WTC11 (cell line): ENCODE measurements around the gene PHLDB1. TPM values are rescaled to one million over a fixed set of nuclear protein-coding genes. Genes with fewer than 3 reads are reported as not detected.

Source experiments
- ATAC-seq: fragments of 200-7000 bp; cut with Tn5 transposase; 2 replicates; pipeline ENCODE4 v1.10.0; 2021; ENCODE audit warnings: mild to moderate bottlenecking, moderate library complexity
- CTCF ChIA-PET: fragments of 300-600 bp; sonication (Branson Sonifier 250); formaldehyde crosslinking; loops from one replicate; lab custom pipeline; 2021; ENCODE audit warnings: antibody characterized with exemption; lab: Charles Lee
- POLR2A ChIA-PET: fragments of 350-600 bp; sonication (Branson Sonifier 250); formaldehyde crosslinking; loops from one replicate; lab custom pipeline; 2021; ENCODE audit warnings: antibody characterized with exemption; lab: Charles Lee
- DNase-seq: peaks from one replicate; pipeline ENCODE4 v3.0.0; 2021; ENCODE audit warnings: low spot score
- H3K27ac Mint-ChIP-seq: 2 replicates; pipeline ENCODE4 v1.8.0; 2021; ENCODE audit warnings: mixed read lengths
- H3K27me3 Mint-ChIP-seq: 2 replicates; pipeline ENCODE4 v1.8.0; 2021; ENCODE audit warnings: low read depth, mild to moderate bottlenecking, moderate library complexity, mixed read lengths
- H3K36me3 Mint-ChIP-seq: 2 replicates; pipeline ENCODE4 v1.8.0; 2021; ENCODE audit warnings: mixed read lengths
- H3K4me1 Mint-ChIP-seq: 2 replicates; pipeline ENCODE4 v1.8.0; 2022; ENCODE audit warnings: mixed read lengths
- H3K4me3 Mint-ChIP-seq: 2 replicates; pipeline ENCODE4 v1.8.0; 2021; ENCODE audit warnings: mild to moderate bottlenecking, moderate library complexity, mixed read lengths
- H3K9me3 Mint-ChIP-seq: 2 replicates; pipeline ENCODE4 v1.8.0; 2021; ENCODE audit warnings: mixed read lengths
- CDX4 ChIP-seq: fragments of 250-450 bp; sonication (Bioruptor Pico); IDR thresholded peaks from 2 replicates; pipeline ENCODE4 v1.9.0; 2021; ENCODE audit warnings: moderate library complexity, mild to moderate bottlenecking, inconsistent platforms, borderline replicate concordance
- CTCF ChIP-seq: fragments of 200-600 bp; IDR thresholded peaks from 2 replicates; pipeline ENCODE4 v1.8.0; 2022; ENCODE audit warnings: antibody characterized with exemption
- E2F4 ChIP-seq: sonication (generic); formaldehyde crosslinking; IDR thresholded peaks from 2 replicates; pipeline ENCODE4 v1.8.1; 2022; ENCODE audit warnings: low read depth, mild to moderate bottlenecking, moderate library complexity, missing genetic modification reagents, borderline replicate concordance
- EMX1 ChIP-seq: fragments of 250-450 bp; sonication (Bioruptor Pico); IDR thresholded peaks from 2 replicates; pipeline ENCODE4 v1.8.0; 2021; ENCODE audit warnings: mild to moderate bottlenecking
- ETV6 ChIP-seq: sonication (generic); formaldehyde crosslinking; IDR thresholded peaks from 2 replicates; pipeline ENCODE4 v1.8.1; 2022; ENCODE audit warnings: mild to moderate bottlenecking, missing genetic modification reagents
- GABPB1 ChIP-seq: sonication (generic); formaldehyde crosslinking; IDR thresholded peaks from 2 replicates; pipeline ENCODE4 v1.8.1; 2023; ENCODE audit warnings: mild to moderate bottlenecking, missing genetic modification reagents
- GRHL2 ChIP-seq: fragments of 250-450 bp; sonication (Bioruptor Pico); IDR thresholded peaks from 2 replicates; pipeline ENCODE4 v1.8.0; 2022; ENCODE audit warnings: mild to moderate bottlenecking, moderate library complexity; ENCODE audit not compliant: insufficient replicate concordance, severe bottlenecking
- NR1H2 ChIP-seq: sonication (generic); formaldehyde crosslinking; IDR thresholded peaks from 2 replicates; pipeline ENCODE4 v1.9.0; 2021; ENCODE audit warnings: mild to moderate bottlenecking, moderate library complexity, missing genetic modification reagents
- PRDM15 ChIP-seq: sonication (generic); formaldehyde crosslinking; IDR thresholded peaks from 2 replicates; pipeline ENCODE4 v1.8.0; 2022; ENCODE audit warnings: missing genetic modification reagents
- USF2 ChIP-seq: sonication (generic); formaldehyde crosslinking; IDR thresholded peaks from 2 replicates; pipeline ENCODE4 v1.8.1; 2023; ENCODE audit warnings: mild to moderate bottlenecking, missing genetic modification reagents, moderate library complexity
- ZNF512 ChIP-seq: sonication (generic); formaldehyde crosslinking; IDR thresholded peaks from 2 replicates; pipeline ENCODE4 v1.8.1; 2022; ENCODE audit warnings: missing genetic modification reagents, borderline replicate concordance
- total RNA-seq: library from RNA; stranded (reverse); gene quantifications from 3 replicates; pipeline ENCODE4 v1.2.3, GENCODE V29; 2021

Gene PHLDB1
- total RNA-seq, 1 experiment from 2014 or later = 83.1 TPM

GRCh38 chr11:118623269-118623655, 15.8 kb downstream of the PHLDB1 start (continued):
- TF ChIP-seq ZNF512 (no peak), ETV6 (CRISPR knock-in tag) (no peak), CTCF (no peak), CDX4 (CRISPR knock-in tag) (no peak), EMX1 (no peak), NR1H2 (CRISPR knock-in tag) (no peak), E2F4 (CRISPR knock-in tag) (no peak), GRHL2 (no peak), GABPB1 (CRISPR knock-in tag) (no peak)

GRCh38 chr11:118625036-118625690, 17.7 kb downstream of the PHLDB1 start:
- no peaks in the 10 kb centered on the region for H3K27me3 Mint-ChIP-seq
- DNase-seq (no peak), ATAC-seq (no peak)
- POLR2A ChIA-PET = interaction anchor here (0.6 to 1.5 kb wide), 3 partner anchors 10 to 17 kb away, joined by 3 to 8 read pairs (median 4); no protein-coding TSS in a partner anchor
- H3K36me3 Mint-ChIP-seq = peaks cover 10% of the 10 kb centered on the region
- no peak overlapping the region for H3K27ac Mint-ChIP-seq
- CTCF ChIA-PET = interaction anchor here (0.7 to 3.7 kb wide), 4 partner anchors 10 to 427 kb away, joined by 6 to 31 read pairs (median 14); no protein-coding TSS in a partner anchor
- H3K4me3 Mint-ChIP-seq = no peak overlapping the region
- TF ChIP-seq PRDM15 (no peak), USF2 (CRISPR knock-in tag) (no peak), CDX4 (CRISPR knock-in tag) (no peak)
- no peaks in the 10 kb centered on the region for H3K9me3 Mint-ChIP-seq
- H3K4me1 Mint-ChIP-seq = peaks cover 34% of the 10 kb centered on the region
